ENCODE measurements around the gene DBNL.
"Not testable (repeated sequence)": the region's sequence is repeated elsewhere in the genome, so short reads cannot be mapped to it uniquely, and the experiment has no call there.

DBNL gene

DNA sequence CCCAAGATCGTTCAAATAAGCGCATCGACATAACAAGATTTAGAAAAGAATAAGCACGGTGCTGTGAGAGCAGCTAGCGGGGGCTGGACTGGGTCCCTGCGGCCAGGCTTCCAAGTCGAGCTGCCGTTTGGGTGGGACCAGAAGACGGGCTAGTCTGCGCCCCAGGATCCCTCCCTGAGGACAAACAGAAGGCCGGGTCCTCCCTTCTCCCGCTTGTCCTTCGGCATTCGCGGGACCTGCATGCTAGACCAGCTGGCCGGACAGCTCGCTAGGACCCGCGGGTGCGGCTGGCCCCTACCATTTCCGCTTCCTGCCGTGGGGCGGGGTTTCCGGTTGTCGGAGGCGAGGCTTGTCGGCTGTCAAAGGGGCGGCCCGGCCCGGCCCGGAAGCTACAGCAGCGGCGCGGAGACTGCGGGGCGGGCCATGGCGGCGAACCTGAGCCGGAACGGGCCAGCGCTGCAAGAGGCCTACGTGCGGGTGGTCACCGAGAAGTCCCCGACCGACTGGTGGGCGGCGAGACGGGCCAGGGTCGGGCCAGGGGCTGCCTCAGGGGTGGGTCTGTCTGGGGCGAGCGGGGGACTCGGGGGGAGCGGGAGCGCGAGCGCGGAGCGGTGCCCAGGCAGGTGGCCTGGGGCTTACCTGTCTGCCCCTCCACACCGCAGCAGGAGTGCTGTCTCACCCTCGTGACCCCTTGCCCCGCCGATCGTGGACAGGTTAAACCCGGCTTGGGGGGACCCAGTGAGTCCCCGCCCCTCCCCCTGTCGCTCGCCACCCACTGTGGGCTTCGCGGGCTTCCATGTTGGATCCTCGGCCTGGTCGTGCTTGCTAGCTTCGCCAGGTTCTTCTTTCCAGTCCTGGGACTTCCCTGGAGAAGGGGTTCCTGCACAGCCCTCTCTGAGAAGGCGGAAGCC, at the start of gene DBNL:
TSS of gene DBNL (plus strand) at position 388 of the 911 bp plus-strand sequence. CDS start at position 424, 36 bp downstream.
- DNase-seq (ENCODE audit: low spot score), result peak; percentile 93

- DNase-seq (ENCODE audit: low spot score), result not testable (repeated sequence)
Measured at GRCh38 chr7:43997532-43997931, 47.0 kb upstream of the DBNL start, which contains the start of gene SPDYE1. Gene SPDYE1 (plus strand): TSS chr7:43997897. CDS start chr7:43999950, 2,053 bp downstream.

GRCh38 chr7:44012081-44012480, 32.4 kb upstream of the DBNL start:
- not testable (repeated sequence) for DNase-seq (ENCODE audit: low spot score)

DNA sequence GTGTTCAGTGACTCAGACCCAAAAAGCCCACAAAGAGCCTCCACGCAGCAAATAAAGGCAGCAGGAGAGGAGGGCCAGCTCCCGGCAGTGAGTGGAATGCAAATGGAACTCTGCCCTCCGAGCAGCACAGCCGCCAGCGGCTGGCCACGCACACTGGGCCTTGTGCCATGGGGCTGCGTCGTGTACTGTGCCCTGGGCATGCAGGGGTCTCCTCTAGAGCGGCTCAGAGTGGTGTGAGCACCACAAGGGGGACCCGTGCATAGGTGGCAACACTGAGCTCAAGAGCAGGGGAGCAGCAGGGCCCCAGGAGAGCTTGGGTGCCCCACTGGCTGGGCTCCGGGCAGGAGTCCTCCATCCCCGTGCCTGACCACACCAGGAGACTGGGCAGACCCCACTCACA, 29.4 kb upstream of the DBNL start:
- not testable (repeated sequence) for DNase-seq (ENCODE audit: low spot score)

DNA sequence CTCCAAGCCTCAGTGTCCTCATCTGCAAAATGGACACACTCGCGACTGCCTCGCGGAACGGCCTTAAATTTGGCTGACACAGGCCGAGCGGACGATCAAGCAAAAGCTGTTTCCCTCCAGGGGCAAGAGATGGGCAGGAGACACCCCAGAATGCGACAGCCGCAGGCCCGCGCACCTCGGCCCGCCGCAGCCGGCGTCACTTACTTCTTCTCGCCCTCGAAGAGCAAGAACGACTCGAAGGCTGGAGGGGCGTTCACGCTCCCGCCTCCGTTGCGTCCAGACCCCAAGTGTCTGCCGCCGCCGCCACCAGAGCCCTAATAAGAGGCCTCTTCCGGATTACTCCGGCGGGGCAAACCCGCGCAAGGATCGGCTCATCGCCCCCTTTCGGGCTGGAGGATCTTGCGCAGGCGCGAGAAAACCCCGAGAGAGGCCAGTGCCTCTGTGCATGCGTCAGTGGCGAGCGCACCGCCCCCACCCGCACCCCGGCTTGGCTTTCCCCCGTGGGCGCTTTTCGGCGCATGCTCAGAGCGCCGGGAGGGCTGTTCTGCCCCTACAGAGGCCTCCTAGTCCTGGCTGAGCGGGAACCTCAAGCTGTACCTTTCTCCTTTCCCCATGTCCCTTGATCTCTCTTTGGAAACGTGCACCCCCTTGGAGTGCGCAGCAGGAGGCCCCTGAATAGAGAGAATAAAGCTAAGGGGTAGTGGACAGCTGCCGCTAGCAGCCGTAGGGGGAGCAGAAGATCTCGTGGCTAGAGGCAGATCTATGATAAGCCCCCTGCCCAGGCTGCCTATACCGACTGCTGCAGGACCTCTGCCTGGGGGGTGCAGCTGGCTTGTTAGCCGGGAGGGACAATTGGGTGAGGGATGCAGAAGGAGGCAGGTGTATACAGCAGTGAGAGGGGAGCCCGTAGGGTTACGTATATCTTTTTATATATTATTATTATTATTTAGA, 25.4 kb upstream of the DBNL start:
- peak; percentile 99 for DNase-seq (ENCODE audit: low spot score)

DNA sequence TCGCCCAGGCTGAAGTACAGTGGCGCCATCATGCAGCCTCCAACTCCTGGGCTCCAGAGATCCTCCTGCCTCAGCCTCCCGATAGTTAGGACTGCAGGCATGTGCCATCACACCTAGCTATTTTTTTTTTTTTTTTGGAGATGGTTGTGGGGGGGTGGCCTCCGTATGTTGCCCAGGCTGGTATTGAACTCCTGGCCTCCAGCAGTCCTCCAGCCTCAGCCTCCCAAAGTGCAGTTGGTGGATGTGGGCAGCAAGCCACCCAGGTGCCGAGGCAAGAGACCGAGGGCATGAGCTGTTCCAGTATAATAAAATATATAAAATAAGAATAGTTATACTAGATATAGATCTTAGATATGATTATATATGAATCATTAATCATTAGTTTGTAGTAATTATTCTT, 24.7 kb upstream of the DBNL start:
- DNase-seq (ENCODE audit: low spot score), result not testable (repeated sequence)

GRCh38 chr7:44022069-44022468, 22.4 kb upstream of the DBNL start:
- not testable (repeated sequence) for DNase-seq (ENCODE audit: low spot score)

DNA sequence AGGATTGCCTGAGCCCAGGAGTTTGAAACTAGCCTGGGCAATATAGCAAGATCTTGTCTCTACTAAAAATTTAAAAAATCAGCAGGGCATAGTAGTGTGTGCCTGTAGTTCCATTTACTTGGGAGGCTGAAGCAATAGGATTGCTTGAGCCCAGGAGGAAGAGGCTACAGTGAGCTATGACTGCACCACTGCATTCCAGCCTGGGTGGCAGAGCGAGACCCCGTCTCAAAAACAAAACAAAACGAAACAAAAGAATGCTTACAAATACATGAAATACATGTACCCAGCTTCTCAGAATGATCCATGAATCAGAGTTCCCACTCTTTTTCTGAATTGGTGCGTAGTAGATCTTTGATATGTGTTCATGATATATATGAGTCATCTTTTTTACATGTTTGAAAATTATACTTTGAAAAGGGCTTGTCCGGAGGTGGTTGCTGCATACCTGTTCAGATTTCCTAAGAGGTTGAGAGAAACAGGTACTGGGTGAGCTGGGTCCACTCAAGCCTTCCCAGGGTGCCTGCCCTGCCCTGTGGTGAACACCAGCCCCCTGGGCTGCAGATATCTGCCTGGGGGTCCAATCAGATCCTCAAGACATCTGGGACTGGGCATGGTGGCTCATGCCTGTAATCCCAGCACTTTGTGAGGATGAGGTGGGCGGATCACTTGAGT, 21.6 kb upstream of the DBNL start:
- not testable (repeated sequence) for DNase-seq (ENCODE audit: low spot score)

GRCh38 chr7:44029433-44029832, 15.1 kb upstream of the DBNL start:
- not testable (repeated sequence) for DNase-seq (ENCODE audit: low spot score)

DNA sequence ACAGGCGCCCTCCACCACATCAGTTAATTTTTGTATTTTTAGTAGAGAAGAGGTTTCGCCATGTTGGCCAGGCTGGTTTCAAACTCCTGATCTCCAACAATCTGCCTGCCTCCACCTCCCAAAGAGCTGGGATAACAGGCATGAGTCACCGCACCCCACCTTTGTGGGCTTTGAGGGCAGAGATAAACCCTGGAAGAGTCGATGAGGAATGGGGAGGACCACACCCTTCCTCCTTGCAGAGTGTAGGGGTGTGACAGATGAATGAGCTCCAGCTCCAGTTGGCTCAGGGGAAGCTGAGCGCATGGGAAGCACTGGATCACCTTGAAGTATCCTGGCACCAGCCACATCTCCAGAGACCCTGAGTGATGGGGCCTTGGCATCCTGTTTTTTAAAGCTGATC, 14.5 kb upstream of the DBNL start:
- not testable (repeated sequence) for DNase-seq (ENCODE audit: low spot score)

DNA sequence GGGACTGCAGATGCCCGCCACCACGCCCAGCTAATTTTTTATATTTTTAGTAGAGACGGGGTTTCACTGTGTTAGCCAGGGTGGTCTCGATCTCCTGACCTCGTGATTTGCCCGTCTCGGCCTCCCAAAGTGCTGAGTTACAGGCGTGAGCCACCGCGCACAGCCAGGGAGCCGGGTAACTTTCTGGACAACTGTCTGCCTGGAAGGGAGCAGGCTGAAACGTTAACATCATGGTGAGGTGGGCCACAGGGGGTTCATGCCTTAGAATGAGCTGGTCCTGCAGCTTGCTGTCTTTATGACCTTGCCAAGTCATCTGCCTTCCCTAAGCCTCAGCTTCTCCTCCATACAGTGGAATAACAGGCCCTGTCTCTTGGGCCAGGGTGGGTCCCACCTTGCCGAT, 13.2 kb upstream of the DBNL start:
- DNase-seq (ENCODE audit: low spot score), result not testable (repeated sequence)

GRCh38 chr7:44032031-44032430, 12.5 kb upstream of the DBNL start:
- not testable (repeated sequence) for DNase-seq (ENCODE audit: low spot score)

GRCh38 chr7:44033971-44034844, 10.3 kb upstream of the DBNL start:
- not testable (repeated sequence) for DNase-seq (ENCODE audit: low spot score)

- peak; percentile 63 for DNase-seq (ENCODE audit: low spot score)
Measured at GRCh38 chr7:44036364-44036763, 8.1 kb upstream of the DBNL start.

DNA sequence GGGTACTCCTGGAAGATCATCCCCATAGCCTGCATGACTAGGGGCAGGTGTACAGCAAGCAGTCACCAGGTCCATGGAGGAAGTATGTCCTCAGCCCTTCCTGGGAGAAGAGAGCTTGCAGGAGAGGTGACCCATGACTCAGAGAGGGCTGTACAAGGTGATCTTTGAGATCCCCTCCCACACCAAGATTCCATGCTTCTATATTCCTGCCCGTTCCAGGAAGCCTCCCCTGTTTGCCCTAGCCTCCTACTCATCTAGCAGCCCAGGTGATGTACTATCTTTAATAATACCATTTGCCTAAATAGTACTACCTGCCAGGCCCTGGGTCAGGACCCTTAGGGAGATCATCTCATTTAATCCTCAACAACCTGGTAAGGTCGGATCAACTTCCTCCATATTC, 6.6 kb upstream of the DBNL start:
- DNase-seq (ENCODE audit: low spot score), result not testable (repeated sequence)

GRCh38 chr7:44038553-44038952, 5.9 kb upstream of the DBNL start:
- not testable (repeated sequence) for DNase-seq (ENCODE audit: low spot score)

- DNase-seq (ENCODE audit: low spot score), result peak; percentile 98
Measured at GRCh38 chr7:44038961-44039558, 5.4 kb upstream of the DBNL start.

DNA sequence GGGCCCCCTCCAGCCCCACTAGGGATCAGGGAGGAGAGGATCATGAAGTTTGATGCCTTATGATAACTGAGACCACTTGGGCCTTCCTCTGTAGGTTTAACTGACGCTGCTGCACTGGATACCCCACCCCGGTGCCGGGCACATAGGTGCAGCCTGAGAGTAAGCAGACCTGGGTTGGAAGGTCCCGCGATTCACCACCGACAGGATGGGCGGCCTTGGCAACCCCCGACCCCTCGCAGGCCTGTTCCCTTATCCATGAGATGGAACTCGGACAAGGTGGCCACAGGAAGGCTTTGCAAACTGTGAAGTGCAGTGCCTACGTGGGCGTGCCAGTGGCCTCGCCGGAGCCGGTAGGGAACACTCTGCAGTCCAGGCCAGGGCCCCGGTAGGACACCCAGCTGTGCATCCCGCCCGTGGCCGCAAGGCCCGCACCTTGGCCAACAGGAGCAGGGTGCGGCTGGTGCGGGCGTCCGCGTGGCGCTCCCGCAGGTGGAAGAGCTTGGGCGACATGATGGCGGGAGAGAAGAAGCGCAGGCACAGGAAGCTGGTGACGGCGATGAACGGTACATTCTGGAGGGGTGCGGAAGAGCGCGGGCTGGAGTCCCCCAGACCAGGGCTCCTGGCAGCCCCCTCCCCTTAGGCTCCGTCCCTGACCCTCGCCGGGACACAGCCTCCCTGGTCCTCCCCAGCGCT, 4.6 kb upstream of the DBNL start:
- DNase-seq (ENCODE audit: low spot score), result not testable (repeated sequence)

- DNase-seq (ENCODE audit: low spot score), result peak; percentile 78
Measured at GRCh38 chr7:44040493-44040891, 4.0 kb upstream of the DBNL start.

DNA sequence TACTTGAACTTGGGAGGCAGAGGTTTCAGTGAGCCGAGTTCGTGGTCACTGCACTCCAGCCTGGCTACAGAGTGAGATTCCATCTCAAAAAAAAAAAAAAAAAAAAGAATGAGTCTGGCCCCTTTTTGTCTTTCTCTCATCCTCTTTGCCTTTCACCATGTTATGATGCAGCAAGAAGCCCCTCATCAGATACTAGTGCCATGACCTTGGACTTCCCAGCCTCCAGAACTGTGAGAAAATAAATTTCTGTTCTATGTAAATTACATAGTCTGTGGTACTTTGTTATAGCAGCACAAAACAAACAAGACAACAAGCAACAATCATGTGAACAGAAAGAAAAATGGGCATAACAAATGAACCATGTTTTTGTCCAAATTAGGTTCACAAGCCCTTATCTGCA, 2.3 kb upstream of the DBNL start:
- no peak for DNase-seq (ENCODE audit: low spot score)
